ENCODE data around the gene SEC22B.
"Not testable (repeated sequence)": the region's sequence is repeated elsewhere in the genome, so short reads cannot be mapped to it uniquely, and the experiment has no call there.

Gene SEC22B

GRCh38 chr1:120176092-120176855, at the start of gene SEC22B:
TSS of gene SEC22B (minus strand) at chr1:120176520. CDS start at chr1:120176381, 139 bp downstream.
- in situ Hi-C loops (cut with HindIII; ENCODE audit: low sequenced_read_pairs) = no loop called here

- in situ Hi-C loops (cut with HindIII; ENCODE audit: low sequenced_read_pairs) = not testable (repeated sequence)
These were observed 41.6 kb upstream of the SEC22B start for GRCh38 chr1:120217933-120218332.

GRCh38 chr1:120217175-120217929, 41.0 kb upstream of the SEC22B start:
- in situ Hi-C loops (cut with HindIII; ENCODE audit: low sequenced_read_pairs) = not testable (repeated sequence)

GRCh38 chr1:120213606-120214005, 37.3 kb upstream of the SEC22B start:
- in situ Hi-C loops (cut with HindIII; ENCODE audit: low sequenced_read_pairs) = not testable (repeated sequence)

GRCh38 chr1:120210754-120211153, 34.4 kb upstream of the SEC22B start:
- in situ Hi-C loops (cut with HindIII; ENCODE audit: low sequenced_read_pairs) = not testable (repeated sequence)

GRCh38 chr1:120196863-120197775, 20.8 kb upstream of the SEC22B start:
- in situ Hi-C loops (cut with HindIII; ENCODE audit: low sequenced_read_pairs) = not testable (repeated sequence)

- in situ Hi-C loops (cut with HindIII; ENCODE audit: low sequenced_read_pairs) = not testable (repeated sequence)
These were observed 12.3 kb upstream of the SEC22B start for GRCh38 chr1:120188626-120189025.

GRCh38 chr1:120182176-120182707, 5.9 kb upstream of the SEC22B start:
- in situ Hi-C loops (cut with HindIII; ENCODE audit: low sequenced_read_pairs) = not testable (repeated sequence)

GRCh38 chr1:120179811-120180690, 3.7 kb upstream of the SEC22B start:
- in situ Hi-C loops (cut with HindIII; ENCODE audit: low sequenced_read_pairs) = not testable (repeated sequence)

- in situ Hi-C loops (cut with HindIII; ENCODE audit: low sequenced_read_pairs) = no loop called here
These were observed 2.8 kb upstream of the SEC22B start for GRCh38 chr1:120178799-120179756.

- in situ Hi-C loops (cut with HindIII; ENCODE audit: low sequenced_read_pairs) = not testable (repeated sequence)
These were observed 1.7 kb upstream of the SEC22B start for GRCh38 chr1:120178058-120178457.

- in situ Hi-C loops (cut with HindIII; ENCODE audit: low sequenced_read_pairs) = not testable (repeated sequence)
These were observed 632 bp downstream of the SEC22B start for GRCh38 chr1:120175688-120176087.

GRCh38 chr1:120164761-120165160, 11.6 kb downstream of the SEC22B start:
- in situ Hi-C loops (cut with HindIII; ENCODE audit: low sequenced_read_pairs) = not testable (repeated sequence)

- in situ Hi-C loops (cut with HindIII; ENCODE audit: low sequenced_read_pairs) = not testable (repeated sequence)
These were observed 14.3 kb downstream of the SEC22B start for GRCh38 chr1:120162015-120162414.

- in situ Hi-C loops (cut with HindIII; ENCODE audit: low sequenced_read_pairs) = not testable (repeated sequence)
These were observed 17.8 kb downstream of the SEC22B start for GRCh38 chr1:120158495-120158894.

- in situ Hi-C loops (cut with HindIII; ENCODE audit: low sequenced_read_pairs) = not testable (repeated sequence)
These were observed 18.2 kb downstream of the SEC22B start for GRCh38 chr1:120158086-120158485.

- in situ Hi-C loops (cut with HindIII; ENCODE audit: low sequenced_read_pairs) = not testable (repeated sequence)
These were observed 26.0 kb downstream of the SEC22B start for GRCh38 chr1:120150138-120150822.
